Psoas muscle (tissue), 8 donors: ENCODE data around the gene PREP. TPM values are rescaled to one million over a fixed set of nuclear protein-coding genes. Genes with fewer than 3 reads are reported as not detected.

Experiments
- ATAC-seq, 4 donors: fragments of 200-7000 bp; cut with Tn5 transposase; one replicate each; pipeline ENCODE4 v1.9.1; 2020; ENCODE audit warnings: moderate library complexity in 3 of 4, mild to moderate bottlenecking in 2 of 4
- DNase-seq, 2 donors: peaks; one replicate each; pipeline ENCODE4 v3.0.0-alpha.2; 2020
- H3K27ac ChIP-seq: fragments of 200-600 bp; one replicate; pipeline ENCODE4 v1.8.0; 2022
- H3K27me3 ChIP-seq, 3 donors: fragments of 200-600 bp in 1 of 3; one replicate each; pipeline versions ENCODE4 v1.6.1 to v1.8.0; 2013 to 2022; ENCODE audit warnings: low read length in 2 of 3, mild to moderate bottlenecking in 2 of 3, moderate library complexity in 1 of 3; ENCODE audit not compliant: insufficient read depth in 3 of 3
- H3K36me3 ChIP-seq, 2 donors: fragments of 200-600 bp in 1 of 2; one replicate each; pipeline versions ENCODE4 v1.6.1 to v1.8.0; 2013 to 2022; ENCODE audit warnings: low read depth in 1 of 2, mild to moderate bottlenecking in 1 of 2, moderate library complexity in 1 of 2; ENCODE audit not compliant: insufficient read depth in 1 of 2
- H3K4me1 ChIP-seq: fragments of 200-600 bp; one replicate; pipeline ENCODE4 v1.8.0; 2022
- H3K4me3 ChIP-seq: fragments of 200-600 bp; one replicate; pipeline ENCODE4 v1.8.0; 2022; ENCODE audit warnings: mild to moderate bottlenecking
- H3K9me3 ChIP-seq: fragments of 200-600 bp; one replicate; pipeline ENCODE4 v1.8.0; 2022
- CTCF ChIP-seq: fragments of 200-600 bp; IDR thresholded peaks from one replicate; pipeline ENCODE4 v1.8.0; 2022; ENCODE audit warnings: antibody characterized with exemption
- whole genome bisulfite sequencing, 3 donors: extraction: QIAGEN DNeasy Blood & Tissue Kit; methylation state at CpG; one replicate each; pipeline versions ENCODE4 v1.1.6 to v1.1.7; 2013; 5-methylcytosine and 5-hydroxymethylcytosine counted together
- intact Hi-C, 2 donors: fragments of 100-400 bp; cut with DNase I; formaldehyde crosslinking; loops; one replicate each; pipeline versions ENCODE4 v1.11.0 to v1.14.2; 2022
- polyA plus RNA-seq, 3 donors: library from polyadenylated mRNA; stranded (reverse); fragments of 200-250 nt; gene quantifications; one replicate each; pipeline ENCODE4 v1.2.3, GENCODE V29; 2013
- total RNA-seq, 4 donors: library from RNA; stranded (reverse); fragmentation: NEBNext Ultra II Directional in 2 of 4; extraction: Animal tissue kit (Norgen Biotek cat#: 25700) in 2 of 4; gene quantifications; one replicate each; pipeline versions ENCODE4 v1.2.1 to v1.2.4, GENCODE V29; 2021 to 2023
- donor health status: healthy with polysubstance abuse.
- donor health status: DM: no; HTN: no; CAD: no; lungs with moderate emphysema.
- donor health status: Bipolar disorder and iron deficiency.
- donor health status: healthy.
- donor health status: DM: yes; HTN: yes; CAD: no.
- donor health status: DM: no; HTN: no; CAD: no.
- donor health status: DM: no; HTN: no; CAD: no.
- donor health status: DM: yes; HTN: yes; CAD: no.

PREP gene
- total and polyA plus RNA-seq, 7 donors, result 31.4 to 67.0 (median 50.1) TPM

GRCh38 chr6:105336986-105337385 lies 65.9 kb downstream of the PREP start:
- Histone ChIP-seq H3K4me1 (peaks cover 26% of the 10 kb centered on the region), H3K36me3 (peaks cover 0 to 14% of the 10 kb centered on the region in 2 donors), H3K9me3 (no peaks in the 10 kb centered on the region), H3K27ac (no peak overlapping the region), H3K4me3 (no peak overlapping the region), H3K27me3 (no peaks in the 10 kb centered on the region)
- WGBS, 3 donors, result 33 to 62% (median 39%) methylated on average over 2 of the region's 2 CpGs
- TF ChIP-seq CTCF, result no peak
- DNase-seq (no peak), ATAC-seq (no peak)
- intact Hi-C loops, result no loop called here

- no peak for TF ChIP-seq CTCF
- peaks cover 0 to 28% of the 10 kb centered on the region in 2 donors for H3K36me3 ChIP-seq
These were observed 70.3 kb downstream of the PREP start for GRCh38 chr6:105332576-105332975.

GRCh38 chr6:105331927-105332326 lies 71.0 kb downstream of the PREP start:
- Histone ChIP-seq H3K27ac (peak overlapping the region; percentile 98), H3K4me1 (peaks cover 29% of the 10 kb centered on the region), H3K27me3 (no peaks in the 10 kb centered on the region), H3K4me3 (no peak overlapping the region), H3K36me3 (peaks cover 0 to 28% of the 10 kb centered on the region in 2 donors), H3K9me3 (no peaks in the 10 kb centered on the region)
- TF ChIP-seq CTCF, result no peak
- ATAC-seq (no peak), DNase-seq (no peak)
- intact Hi-C loops, result no loop called here
- WGBS, 3 donors, result 47 to 77% (median 52%) methylated on average over 4 of the region's 4 CpGs

More at GRCh38 chr6:105332576-105332975, 70.3 kb downstream of the PREP start:
- Histone ChIP-seq H3K27ac (peak overlapping the region; percentile 98), H3K27me3 (no peaks in the 10 kb centered on the region), H3K9me3 (no peaks in the 10 kb centered on the region), H3K4me3 (no peak overlapping the region), H3K4me1 (peaks cover 29% of the 10 kb centered on the region)
- no peak for DNase-seq
- intact Hi-C loops, result no loop called here
- no peak for ATAC-seq
- 81 to 90% (median 83%) methylated on average over 4 of the region's 4 CpGs for WGBS, 3 donors

- peak overlapping the region; percentile 98 for H3K27ac ChIP-seq
- no peaks in the 10 kb centered on the region for H3K27me3 ChIP-seq
- peaks cover 33% of the 10 kb centered on the region for H3K4me1 ChIP-seq
- intact Hi-C loops, result no loop called here
- peaks cover 0 to 27% of the 10 kb centered on the region in 2 donors for H3K36me3 ChIP-seq
- H3K9me3 ChIP-seq, result no peaks in the 10 kb centered on the region
- no peak for DNase-seq
- WGBS, 3 donors, result 80 to 91% (median 84%) methylated on average over 2 of the region's 2 CpGs
- no peak overlapping the region for H3K4me3 ChIP-seq
- ATAC-seq, result no peak
- TF ChIP-seq CTCF, result no peak
These were observed 72.0 kb downstream of the PREP start for GRCh38 chr6:105330913-105331312.

- intact Hi-C loops, result no loop called here
- TF ChIP-seq CTCF, result no peak
- H3K9me3 ChIP-seq, result no peaks in the 10 kb centered on the region
- no peak for DNase-seq
- H3K27ac ChIP-seq, result peak overlapping the region; percentile 98
- no peak overlapping the region for H3K4me3 ChIP-seq
- WGBS, 3 donors, result 42 to 75% (median 63%) methylated on average over 3 of the region's 3 CpGs
- peaks cover 39% of the 10 kb centered on the region for H3K4me1 ChIP-seq
- peaks cover 0 to 23% of the 10 kb centered on the region in 2 donors for H3K36me3 ChIP-seq
- H3K27me3 ChIP-seq, result no peaks in the 10 kb centered on the region
- no peak for ATAC-seq
These were observed 72.5 kb downstream of the PREP start for GRCh38 chr6:105330364-105330763.
